Neuron (in vitro differentiated cells): ENCODE results near the gene CYYR1.

Experiments used
- H2AFZ ChIP-seq: one replicate; pipeline ENCODE4 v1.6.1; 2013; ENCODE audit warnings: low read depth, mild to moderate bottlenecking, inconsistent platforms, low read length, moderate library complexity
- H3K27me3 ChIP-seq: one replicate; pipeline ENCODE4 v1.6.1; 2013; ENCODE audit warnings: low read length; ENCODE audit not compliant: insufficient read depth
- H3K36me3 ChIP-seq: one replicate; pipeline ENCODE4 v1.6.1; 2013; ENCODE audit warnings: low read length; ENCODE audit not compliant: insufficient read depth
- H3K4me1 ChIP-seq: one replicate; pipeline ENCODE4 v1.6.1; 2013; ENCODE audit warnings: low read length; ENCODE audit not compliant: insufficient read depth
- H3K4me3 ChIP-seq: 2 replicates; pipeline ENCODE4 v1.5.1; 2013; ENCODE audit warnings: mild to moderate bottlenecking, low read length, moderate library complexity
- H3K9me3 ChIP-seq: one replicate; pipeline ENCODE4 v1.6.1; 2013; ENCODE audit warnings: low read length

The CYYR1 gene

GRCh38 chr21:26540651-26541050, 32.4 kb downstream of the CYYR1 start:
- Histone ChIP-seq H3K9me3 (no peaks in the 10 kb centered on the region), H3K27me3 (no peaks in the 10 kb centered on the region), H3K4me3 (no peak overlapping the region), H3K36me3 (no peaks in the 10 kb centered on the region), H2AFZ (no peak overlapping the region), H3K4me1 (peaks cover 4% of the 10 kb centered on the region)

GRCh38 chr21:26539566-26539965, 33.5 kb downstream of the CYYR1 start:
- H2AFZ ChIP-seq, result no peak overlapping the region

GRCh38 chr21:26534517-26534916, 38.6 kb downstream of the CYYR1 start:
- no peaks in the 10 kb centered on the region for H3K9me3 ChIP-seq
- H3K4me1 ChIP-seq, result peaks cover 5% of the 10 kb centered on the region
- H3K27me3 ChIP-seq, result no peaks in the 10 kb centered on the region
- H3K4me3 ChIP-seq, result no peak overlapping the region
- no peak overlapping the region for H2AFZ ChIP-seq
- peaks cover 3% of the 10 kb centered on the region for H3K36me3 ChIP-seq

More at GRCh38 chr21:26539566-26539965, 33.5 kb downstream of the CYYR1 start:
- H3K9me3 ChIP-seq, result no peaks in the 10 kb centered on the region
- H3K36me3 ChIP-seq, result no peaks in the 10 kb centered on the region
- peaks cover 4% of the 10 kb centered on the region for H3K4me1 ChIP-seq
- H3K27me3 ChIP-seq, result no peaks in the 10 kb centered on the region
- no peak overlapping the region for H3K4me3 ChIP-seq

GRCh38 chr21:26532208-26532607, 40.9 kb downstream of the CYYR1 start:
- Histone ChIP-seq H3K4me3 (no peak overlapping the region), H2AFZ (no peak overlapping the region), H3K4me1 (peaks cover 5% of the 10 kb centered on the region), H3K9me3 (no peaks in the 10 kb centered on the region), H3K36me3 (peaks cover 3% of the 10 kb centered on the region), H3K27me3 (no peaks in the 10 kb centered on the region)

DNA sequence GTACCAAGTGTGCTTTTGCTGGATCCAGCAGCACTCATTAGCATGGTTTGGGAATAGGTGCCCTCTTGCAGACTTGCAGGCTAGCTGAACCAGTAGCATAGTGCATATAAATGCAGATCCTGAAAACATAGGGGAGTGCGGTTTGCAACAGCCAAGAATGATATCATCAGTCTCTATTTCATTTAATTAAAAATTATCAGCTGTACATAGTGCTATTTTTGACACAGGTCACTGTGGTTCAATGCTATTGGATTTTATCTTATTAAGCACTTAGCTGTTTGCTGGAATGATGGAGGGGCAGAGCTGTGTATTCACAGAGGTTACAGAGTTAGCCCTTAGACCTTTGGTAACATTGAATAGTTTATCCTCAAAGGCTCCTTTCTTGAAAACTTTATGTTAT, 43.6 kb downstream of the CYYR1 start:
- Histone ChIP-seq H3K36me3 (peaks cover 3% of the 10 kb centered on the region), H3K27me3 (no peaks in the 10 kb centered on the region), H3K4me3 (no peak overlapping the region), H3K9me3 (no peaks in the 10 kb centered on the region), H2AFZ (no peak overlapping the region), H3K4me1 (peaks cover 5% of the 10 kb centered on the region)

- Histone ChIP-seq H3K27me3 (no peaks in the 10 kb centered on the region), H2AFZ (no peak overlapping the region), H3K36me3 (peaks cover 3% of the 10 kb centered on the region), H3K4me1 (peaks cover 5% of the 10 kb centered on the region), H3K4me3 (no peak overlapping the region), H3K9me3 (no peaks in the 10 kb centered on the region)
Observed at GRCh38 chr21:26528882-26529281, 44.2 kb downstream of the CYYR1 start.

DNA sequence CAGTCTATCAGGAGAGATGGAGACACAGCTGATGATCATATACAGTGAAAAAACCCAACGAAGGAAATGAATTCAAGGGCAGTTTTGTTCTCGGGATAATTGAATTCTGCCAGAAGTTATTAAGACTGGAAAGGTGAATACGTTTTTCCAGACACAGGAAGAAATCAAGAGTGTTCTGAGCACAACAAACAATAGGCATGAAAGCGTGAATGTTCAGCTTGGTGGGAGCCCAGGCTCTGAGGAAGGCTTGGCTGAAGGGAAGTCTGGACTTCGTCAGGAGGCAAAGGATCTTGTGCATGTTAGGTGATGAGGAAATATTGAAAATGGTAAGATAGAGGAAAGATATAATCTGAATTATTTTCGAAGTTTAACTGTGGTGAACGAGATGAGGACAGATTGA, 50.4 kb downstream of the CYYR1 start:
- Histone ChIP-seq H3K36me3 (no peaks in the 10 kb centered on the region), H3K4me3 (no peak overlapping the region), H3K27me3 (no peaks in the 10 kb centered on the region), H2AFZ (no peak overlapping the region), H3K4me1 (no peaks in the 10 kb centered on the region), H3K9me3 (no peaks in the 10 kb centered on the region)

GRCh38 chr21:26519142-26519541, 53.9 kb downstream of the CYYR1 start:
- Histone ChIP-seq H3K4me3 (no peak overlapping the region), H3K9me3 (no peaks in the 10 kb centered on the region), H3K4me1 (no peaks in the 10 kb centered on the region), H2AFZ (no peak overlapping the region), H3K27me3 (no peaks in the 10 kb centered on the region), H3K36me3 (no peaks in the 10 kb centered on the region)

GRCh38 chr21:26515257-26515656, 57.8 kb downstream of the CYYR1 start:
- Histone ChIP-seq H3K9me3 (no peaks in the 10 kb centered on the region), H3K4me3 (no peak overlapping the region), H3K27me3 (no peaks in the 10 kb centered on the region)

DNA sequence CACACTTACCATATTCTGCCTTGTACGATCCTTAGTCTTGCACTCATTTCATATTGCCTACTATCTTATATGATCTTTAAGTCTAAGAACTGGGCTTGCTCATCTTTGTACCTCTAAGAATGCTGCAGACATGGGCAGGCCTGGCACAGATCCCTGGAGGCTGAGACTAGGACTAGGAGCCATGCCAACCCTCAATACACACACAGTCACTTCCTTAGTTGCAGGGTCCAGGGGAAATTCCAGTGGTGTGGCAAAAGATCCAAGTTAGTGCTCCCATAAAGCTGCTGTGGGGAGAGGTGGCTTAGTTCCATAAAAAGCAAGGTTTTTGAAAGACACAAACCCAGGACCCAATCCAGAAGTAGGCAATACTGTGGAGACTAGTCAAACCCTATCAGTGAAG, 59.9 kb downstream of the CYYR1 start:
- Histone ChIP-seq H3K4me1 (peaks cover 7% of the 10 kb centered on the region), H3K9me3 (no peaks in the 10 kb centered on the region), H2AFZ (no peak overlapping the region), H3K27me3 (no peaks in the 10 kb centered on the region), H3K36me3 (no peaks in the 10 kb centered on the region), H3K4me3 (no peak overlapping the region)

More at GRCh38 chr21:26515257-26515656, 57.8 kb downstream of the CYYR1 start:
- H2AFZ ChIP-seq, result no peak overlapping the region
- H3K4me1 ChIP-seq, result peaks cover 7% of the 10 kb centered on the region
- no peaks in the 10 kb centered on the region for H3K36me3 ChIP-seq

DNA sequence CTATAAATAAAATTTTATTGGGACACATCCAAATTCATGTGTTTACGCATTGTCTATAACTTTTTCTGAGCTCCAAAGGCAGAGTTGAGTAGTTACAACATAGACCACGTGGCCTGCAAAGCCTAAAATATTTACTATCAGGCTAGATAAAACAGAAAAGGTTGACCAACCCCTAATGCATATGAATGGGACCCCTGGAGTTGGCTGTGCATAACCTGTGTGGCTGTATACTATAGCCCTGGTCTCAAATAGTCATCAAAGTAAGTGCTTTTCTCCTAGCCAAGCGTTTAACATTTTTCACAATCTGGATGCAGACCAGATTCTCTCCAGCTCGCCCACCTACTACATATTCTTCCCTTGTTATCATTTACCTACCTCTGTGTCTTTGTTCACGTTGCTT, 60.4 kb downstream of the CYYR1 start:
- no peak overlapping the region for H3K4me3 ChIP-seq
- no peaks in the 10 kb centered on the region for H3K36me3 ChIP-seq
- peaks cover 7% of the 10 kb centered on the region for H3K4me1 ChIP-seq
- H2AFZ ChIP-seq, result no peak overlapping the region
- H3K27me3 ChIP-seq, result no peaks in the 10 kb centered on the region
- H3K9me3 ChIP-seq, result no peaks in the 10 kb centered on the region

- H3K4me3 ChIP-seq, result no peak overlapping the region
- H3K4me1 ChIP-seq, result peaks cover 8% of the 10 kb centered on the region
- no peaks in the 10 kb centered on the region for H3K9me3 ChIP-seq
- H2AFZ ChIP-seq, result no peak overlapping the region
- no peaks in the 10 kb centered on the region for H3K27me3 ChIP-seq
- no peaks in the 10 kb centered on the region for H3K36me3 ChIP-seq
Observed at GRCh38 chr21:26508903-26509302, 64.2 kb downstream of the CYYR1 start.

DNA sequence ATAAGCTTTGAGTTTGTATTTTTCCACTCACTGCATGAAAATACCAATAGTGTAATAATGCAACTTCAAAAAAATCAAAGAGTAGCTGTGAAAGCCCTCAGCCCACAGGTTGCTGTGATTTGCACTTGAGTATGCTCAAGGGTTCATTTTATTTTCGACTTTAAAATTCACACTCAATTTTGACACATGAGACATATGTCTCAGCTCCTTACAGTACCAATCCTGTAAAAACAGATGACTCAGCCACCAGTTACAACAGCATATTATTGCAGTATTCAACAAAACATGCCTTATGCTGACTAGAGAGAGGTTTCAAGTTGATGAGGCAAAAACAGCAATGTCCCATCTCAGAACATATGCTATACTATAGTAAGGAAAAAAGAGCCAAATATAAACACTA, 66.1 kb downstream of the CYYR1 start:
- Histone ChIP-seq H3K36me3 (no peaks in the 10 kb centered on the region), H3K4me3 (no peak overlapping the region), H3K4me1 (peaks cover 18% of the 10 kb centered on the region), H3K27me3 (no peaks in the 10 kb centered on the region), H2AFZ (no peak overlapping the region), H3K9me3 (no peaks in the 10 kb centered on the region)

DNA sequence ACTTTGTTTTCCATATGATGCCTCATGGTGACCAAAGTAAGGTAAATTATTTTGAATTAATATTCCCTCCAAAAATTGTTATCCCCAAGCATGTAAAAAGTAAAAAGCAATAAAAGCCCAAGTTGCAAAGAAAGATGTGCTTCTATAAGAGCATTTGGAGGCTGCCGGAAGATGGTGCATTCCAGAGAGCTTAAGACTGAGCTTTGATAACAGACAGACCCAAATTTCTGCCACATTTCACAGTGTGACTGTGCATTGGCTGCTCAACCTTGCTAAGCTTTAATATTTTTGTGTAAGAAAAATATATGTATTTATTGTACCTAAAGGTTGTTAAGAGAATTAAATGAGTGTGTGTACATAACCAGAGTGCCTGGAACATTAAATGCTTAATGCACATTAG, 67.9 kb downstream of the CYYR1 start:
- Histone ChIP-seq H2AFZ (no peak overlapping the region), H3K27me3 (no peaks in the 10 kb centered on the region), H3K4me3 (no peak overlapping the region)

More for the DNA sequence above, 67.9 kb downstream of the CYYR1 start:
- Histone ChIP-seq H3K4me1 (peaks cover 11% of the 10 kb centered on the region), H3K9me3 (peaks cover 2% of the 10 kb centered on the region), H3K36me3 (no peaks in the 10 kb centered on the region)
